Keratinocyte (primary cell): ENCODE results near the gene C11orf24.

Source experiments
- CTCF ChIP-seq, 3 experiments: IDR thresholded peaks in 1 of 3; conservative IDR thresholded peaks in 1 of 3; optimal IDR thresholded peaks in 1 of 3; 2 replicates in 2 of 3; 3 replicates in 1 of 3; pipeline versions ENCODE3 to v1.5.1; 2011; ENCODE audit warnings: low read length in 3 of 3, mild to moderate bottlenecking in 3 of 3, moderate library complexity in 2 of 3, control low read depth in 1 of 3, inconsistent platforms in 1 of 3; ENCODE audit not compliant: insufficient read depth in 2 of 3; ENCODE audit errors: extremely low read depth in 1 of 3
- EZH2 ChIP-seq: IDR thresholded peaks from one replicate; pipeline ENCODE4 v1.6.1; 2012; ENCODE audit warnings: inconsistent platforms, mild to moderate bottlenecking, low read length, moderate library complexity

GRCh38 chr11:68317147-68317785 is 45.5 kb upstream of the C11orf24 start:
- TF ChIP-seq CTCF (optimal IDR thresholded peaks at IDR 0.05 in 1 of 3, IDR thresholded peaks at IDR 0.05 in 1 of 3, conservative IDR thresholded peaks at IDR 0.05 in 1 of 3; ENCODE audit: extremely low read depth in 1 of 3, insufficient read depth in 2 of 3, low read length in 3 of 3): no peak
- no peak for TF ChIP-seq EZH2
